ENCODE measurements around the gene HLX. TPM values are rescaled to one million over a fixed set of nuclear protein-coding genes. Genes with fewer than 3 reads are reported as not detected.

HLX gene
- total RNA-seq, 1 experiment from 2014 or later: not detected

DNA sequence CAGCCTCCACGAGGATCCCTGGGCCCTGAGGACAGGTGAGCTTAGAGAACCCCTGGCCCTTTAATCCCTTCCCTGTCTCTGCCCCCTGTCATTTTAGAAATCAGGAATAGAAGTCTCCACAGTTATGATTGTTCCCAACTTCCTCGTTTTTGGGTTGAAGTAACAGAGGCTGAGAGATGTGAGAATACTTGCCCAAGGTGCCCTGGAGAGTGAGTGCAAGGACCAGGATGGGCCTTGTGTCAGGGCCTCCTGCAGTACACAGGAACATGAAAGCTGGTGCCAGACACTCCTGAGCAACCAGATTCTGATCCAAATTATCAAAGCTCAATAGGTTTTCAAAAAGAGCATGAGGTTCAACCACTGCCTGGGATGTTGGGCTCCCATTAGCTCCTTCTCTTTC lies 10.1 kb downstream of the HLX start:
- intact Hi-C loops (cut with micrococcal nuclease; ENCODE audit: unreplicated experiment): no loop called here
- Histone ChIP-seq H3K36me3 (ENCODE audit: insufficient read depth, low read length, poor library complexity, severe bottlenecking) (no peaks in the 10 kb centered on the region), H3K27me3 (replicated peaks; ENCODE audit: insufficient read depth, low read depth, low read length, poor library complexity) (peaks cover 45% of the 10 kb centered on the region), H3K9me3 (ENCODE audit: low read depth, low read length, poor library complexity, severe bottlenecking) (no peaks in the 10 kb centered on the region), H3K27ac (ENCODE audit: low read depth, low read length, poor library complexity, severe bottlenecking) (no peak overlapping the region), H3K4me1 (ENCODE audit: insufficient read depth, low read length, poor library complexity, severe bottlenecking) (no peaks in the 10 kb centered on the region), H3K4me3 (ENCODE audit: low read depth, low read length, poor library complexity, severe bottlenecking) (no peak overlapping the region)
- ChIA-PET CTCF (no interaction called here), POLR2A (ENCODE audit: low non-redundant PET) (no interaction called here)
- DNase-seq (ENCODE audit: low spot score): no peak
- BruUV-seq (replicated peaks): no TSS peak
- TF ChIP-seq, protein P1, sequence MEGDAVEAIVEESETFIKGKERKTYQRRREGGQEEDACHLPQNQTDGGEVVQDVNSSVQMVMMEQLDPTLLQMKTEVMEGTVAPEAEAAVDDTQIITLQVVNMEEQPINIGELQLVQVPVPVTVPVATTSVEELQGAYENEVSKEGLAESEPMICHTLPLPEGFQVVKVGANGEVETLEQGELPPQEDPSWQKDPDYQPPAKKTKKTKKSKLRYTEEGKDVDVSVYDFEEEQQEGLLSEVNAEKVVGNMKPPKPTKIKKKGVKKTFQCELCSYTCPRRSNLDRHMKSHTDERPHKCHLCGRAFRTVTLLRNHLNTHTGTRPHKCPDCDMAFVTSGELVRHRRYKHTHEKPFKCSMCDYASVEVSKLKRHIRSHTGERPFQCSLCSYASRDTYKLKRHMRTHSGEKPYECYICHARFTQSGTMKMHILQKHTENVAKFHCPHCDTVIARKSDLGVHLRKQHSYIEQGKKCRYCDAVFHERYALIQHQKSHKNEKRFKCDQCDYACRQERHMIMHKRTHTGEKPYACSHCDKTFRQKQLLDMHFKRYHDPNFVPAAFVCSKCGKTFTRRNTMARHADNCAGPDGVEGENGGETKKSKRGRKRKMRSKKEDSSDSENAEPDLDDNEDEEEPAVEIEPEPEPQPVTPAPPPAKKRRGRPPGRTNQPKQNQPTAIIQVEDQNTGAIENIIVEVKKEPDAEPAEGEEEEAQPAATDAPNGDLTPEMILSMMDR (conservative IDR thresholded peaks at IDR 0.05; ENCODE audit: low read depth, low read length): no peak
- no peak for TF ChIP-seq EZH2 (IDR thresholded peaks at IDR 0.05; ENCODE audit: borderline replicate concordance, low read depth, low read length, poor library complexity, severe bottlenecking)

DNA sequence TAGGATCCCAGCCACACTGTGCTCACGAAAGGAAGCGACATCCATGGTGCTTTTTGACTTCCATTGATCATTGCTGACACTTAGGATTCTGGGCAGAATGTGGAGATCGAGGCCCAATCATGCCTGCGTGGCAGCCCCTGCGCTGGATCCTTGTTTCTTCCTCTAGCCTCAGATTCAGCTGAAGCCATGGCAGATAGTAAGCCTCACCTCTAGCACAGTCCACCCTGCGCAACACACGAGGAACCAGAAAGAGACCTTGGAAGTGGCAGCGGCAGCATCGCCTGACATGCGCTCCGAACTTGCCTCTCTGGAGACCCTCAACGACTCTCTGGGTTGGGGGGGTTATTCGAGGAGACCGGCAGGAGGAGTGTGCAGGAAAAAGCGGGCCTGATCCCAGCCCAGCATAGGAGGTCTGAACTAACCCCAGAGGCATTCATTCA lies 10.6 kb downstream of the HLX start:
- DNase-seq (ENCODE audit: low spot score): no peak
- H3K4me3 ChIP-seq (ENCODE audit: low read depth, low read length, poor library complexity, severe bottlenecking): no peak overlapping the region
- TF ChIP-seq EZH2 (IDR thresholded peaks at IDR 0.05; ENCODE audit: borderline replicate concordance, low read depth, low read length, poor library complexity, severe bottlenecking): no peak
- TF ChIP-seq, protein P1 (conservative IDR thresholded peaks at IDR 0.05; ENCODE audit: low read depth, low read length): no peak
- H3K27me3 ChIP-seq (replicated peaks; ENCODE audit: insufficient read depth, low read depth, low read length, poor library complexity): peaks cover 40% of the 10 kb centered on the region
- H3K9me3 ChIP-seq (ENCODE audit: low read depth, low read length, poor library complexity, severe bottlenecking): no peaks in the 10 kb centered on the region
- intact Hi-C loops (cut with micrococcal nuclease; ENCODE audit: unreplicated experiment): no loop called here
- no peaks in the 10 kb centered on the region for H3K4me1 ChIP-seq (ENCODE audit: insufficient read depth, low read length, poor library complexity, severe bottlenecking)
- no peaks in the 10 kb centered on the region for H3K36me3 ChIP-seq (ENCODE audit: insufficient read depth, low read length, poor library complexity, severe bottlenecking)
- no peak overlapping the region for H3K27ac ChIP-seq (ENCODE audit: low read depth, low read length, poor library complexity, severe bottlenecking)
- no TSS peak for BruUV-seq (replicated peaks)
- ChIA-PET POLR2A (ENCODE audit: low non-redundant PET) (no interaction called here), CTCF (no interaction called here)

DNA sequence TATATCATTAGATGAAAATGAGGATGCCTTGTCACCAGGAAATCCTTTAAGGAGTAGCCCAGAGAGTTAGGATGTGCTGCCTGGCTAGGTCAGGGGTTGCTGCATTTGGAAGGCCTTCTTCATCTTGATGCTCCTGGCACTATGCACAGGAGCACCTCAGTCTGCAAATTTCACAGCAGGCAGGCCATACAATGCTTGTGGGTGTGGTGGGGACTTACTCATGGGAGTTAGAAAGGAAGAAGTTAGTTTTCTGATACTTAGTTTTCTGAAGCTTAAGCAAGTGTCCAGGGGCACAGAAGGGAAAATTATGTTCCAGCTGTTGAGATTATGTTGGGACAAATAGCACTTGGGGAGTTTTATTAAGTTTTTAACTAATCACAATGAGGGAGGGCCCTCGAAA lies 11.4 kb downstream of the HLX start:
- TF ChIP-seq, protein P1 (conservative IDR thresholded peaks at IDR 0.05; ENCODE audit: low read depth, low read length): no peak
- no peak for TF ChIP-seq EZH2 (IDR thresholded peaks at IDR 0.05; ENCODE audit: borderline replicate concordance, low read depth, low read length, poor library complexity, severe bottlenecking)
- Histone ChIP-seq H3K36me3 (ENCODE audit: insufficient read depth, low read length, poor library complexity, severe bottlenecking) (no peaks in the 10 kb centered on the region), H3K4me1 (ENCODE audit: insufficient read depth, low read length, poor library complexity, severe bottlenecking) (no peaks in the 10 kb centered on the region), H3K9me3 (ENCODE audit: low read depth, low read length, poor library complexity, severe bottlenecking) (no peaks in the 10 kb centered on the region), H3K27ac (ENCODE audit: low read depth, low read length, poor library complexity, severe bottlenecking) (no peak overlapping the region), H3K4me3 (ENCODE audit: low read depth, low read length, poor library complexity, severe bottlenecking) (no peak overlapping the region), H3K27me3 (replicated peaks; ENCODE audit: insufficient read depth, low read depth, low read length, poor library complexity) (peaks cover 32% of the 10 kb centered on the region)
- no peak for DNase-seq (ENCODE audit: low spot score)
- intact Hi-C loops (cut with micrococcal nuclease; ENCODE audit: unreplicated experiment): no loop called here
- CTCF ChIA-PET: no interaction called here
- BruUV-seq (replicated peaks): no TSS peak
- POLR2A ChIA-PET (ENCODE audit: low non-redundant PET): no interaction called here
